Measurements from ENCODE around the gene UNK. TPM values are rescaled to one million over a fixed set of nuclear protein-coding genes. Genes with fewer than 3 reads are reported as not detected.
A peak's percentile ranks its signal among the peaks of the same experiment; 100 is the strongest.

UNK gene
- total and polyA plus RNA-seq, 2 of the 13 experiments (the other 11 are each of a cell fraction or from before 2014, with no cell fraction given): 31.6 to 33.0 TPM

DNA sequence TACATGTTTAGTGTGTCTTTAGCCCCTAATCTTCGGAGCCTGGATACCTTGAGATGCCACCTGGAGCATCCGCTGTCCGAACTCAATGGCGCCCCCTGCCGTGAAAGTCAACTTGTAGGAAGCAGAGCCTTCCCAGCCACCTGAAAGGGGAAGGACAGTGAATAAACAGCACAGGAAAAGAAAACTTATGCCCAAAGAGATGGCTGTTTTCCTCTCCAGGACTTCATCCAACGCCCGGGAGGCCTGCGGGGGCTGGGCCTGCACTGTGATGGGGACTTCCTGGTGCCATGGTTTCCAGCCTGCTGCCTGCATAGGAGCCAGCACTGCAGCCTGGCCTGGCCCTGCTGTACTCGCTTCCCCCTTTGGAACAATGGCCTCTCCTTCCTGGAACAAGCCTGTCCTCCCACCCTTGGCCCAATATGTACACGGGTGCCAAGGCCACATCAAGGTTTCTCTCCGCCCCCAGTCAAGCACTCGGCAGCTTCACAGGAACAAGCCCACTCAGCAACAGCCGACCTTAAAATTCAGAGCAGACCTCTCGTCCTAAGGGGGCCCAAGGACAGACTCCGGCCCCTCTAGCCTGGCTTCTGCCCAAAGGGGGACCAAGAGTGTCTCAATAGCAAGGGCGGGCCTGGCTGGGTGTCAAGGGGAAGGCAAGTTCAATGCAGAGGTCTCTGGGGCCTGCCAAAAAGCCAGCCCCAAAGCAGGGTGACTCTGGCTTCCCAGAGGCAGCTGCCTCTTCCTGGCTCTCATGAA, 64.1 kb downstream of the UNK start (continued):
- TF ChIP-seq ZNF576 (CRISPR knock-in tag; IDR thresholded peaks at IDR 0.05) (no peak), GMEB1 (CRISPR knock-in tag; IDR thresholded peaks at IDR 0.05; ENCODE audit: borderline replicate concordance) (no peak), KAT8 (CRISPR knock-in tag; IDR thresholded peaks at IDR 0.05) (no peak), SMAD3 (CRISPR knock-in tag; IDR thresholded peaks at IDR 0.05) (no peak), ATRX (CRISPR knock-in tag; IDR thresholded peaks at IDR 0.05; ENCODE audit: borderline replicate concordance) (no peak), ZNF672 (CRISPR knock-in tag; IDR thresholded peaks at IDR 0.05) (no peak), ZMYM2 (CRISPR knock-in tag; IDR thresholded peaks at IDR 0.05) (no peak), NFYB (CRISPR knock-in tag; IDR thresholded peaks at IDR 0.05) (no peak), ZBTB2 (CRISPR knock-in tag; IDR thresholded peaks at IDR 0.05; ENCODE audit: low read depth) (no peak), RXRB (CRISPR knock-in tag; IDR thresholded peaks at IDR 0.05; ENCODE audit: borderline replicate concordance) (peak; percentile 27; the same call in 1 of the 2 replicates), NFKB2 (CRISPR knock-in tag; IDR thresholded peaks at IDR 0.05; ENCODE audit: borderline replicate concordance) (no peak), SP5 (CRISPR knock-in tag; IDR thresholded peaks at IDR 0.05; ENCODE audit: borderline replicate concordance, low read depth) (peak; percentile 92)
- TF ChIP-seq, protein P1, sequence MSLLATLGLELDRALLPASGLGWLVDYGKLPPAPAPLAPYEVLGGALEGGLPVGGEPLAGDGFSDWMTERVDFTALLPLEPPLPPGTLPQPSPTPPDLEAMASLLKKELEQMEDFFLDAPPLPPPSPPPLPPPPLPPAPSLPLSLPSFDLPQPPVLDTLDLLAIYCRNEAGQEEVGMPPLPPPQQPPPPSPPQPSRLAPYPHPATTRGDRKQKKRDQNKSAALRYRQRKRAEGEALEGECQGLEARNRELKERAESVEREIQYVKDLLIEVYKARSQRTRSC (CRISPR knock-in tag; IDR thresholded peaks at IDR 0.05; ENCODE audit: low read depth): peak; percentile 41; the same call in 1 of the 2 replicates
- TF ChIP-seq, protein P2, sequence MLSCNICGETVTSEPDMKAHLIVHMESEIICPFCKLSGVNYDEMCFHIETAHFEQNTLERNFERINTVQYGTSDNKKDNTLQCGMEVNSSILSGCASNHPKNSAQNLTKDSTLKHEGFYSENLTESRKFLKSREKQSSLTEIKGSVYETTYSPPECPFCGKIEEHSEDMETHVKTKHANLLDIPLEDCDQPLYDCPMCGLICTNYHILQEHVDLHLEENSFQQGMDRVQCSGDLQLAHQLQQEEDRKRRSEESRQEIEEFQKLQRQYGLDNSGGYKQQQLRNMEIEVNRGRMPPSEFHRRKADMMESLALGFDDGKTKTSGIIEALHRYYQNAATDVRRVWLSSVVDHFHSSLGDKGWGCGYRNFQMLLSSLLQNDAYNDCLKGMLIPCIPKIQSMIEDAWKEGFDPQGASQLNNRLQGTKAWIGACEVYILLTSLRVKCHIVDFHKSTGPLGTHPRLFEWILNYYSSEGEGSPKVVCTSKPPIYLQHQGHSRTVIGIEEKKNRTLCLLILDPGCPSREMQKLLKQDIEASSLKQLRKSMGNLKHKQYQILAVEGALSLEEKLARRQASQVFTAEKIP (CRISPR knock-in tag; IDR thresholded peaks at IDR 0.05; ENCODE audit: borderline replicate concordance): no peak
- TF ChIP-seq, protein P3, sequence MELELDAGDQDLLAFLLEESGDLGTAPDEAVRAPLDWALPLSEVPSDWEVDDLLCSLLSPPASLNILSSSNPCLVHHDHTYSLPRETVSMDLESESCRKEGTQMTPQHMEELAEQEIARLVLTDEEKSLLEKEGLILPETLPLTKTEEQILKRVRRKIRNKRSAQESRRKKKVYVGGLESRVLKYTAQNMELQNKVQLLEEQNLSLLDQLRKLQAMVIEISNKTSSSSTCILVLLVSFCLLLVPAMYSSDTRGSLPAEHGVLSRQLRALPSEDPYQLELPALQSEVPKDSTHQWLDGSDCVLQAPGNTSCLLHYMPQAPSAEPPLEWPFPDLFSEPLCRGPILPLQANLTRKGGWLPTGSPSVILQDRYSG (CRISPR knock-in tag; IDR thresholded peaks at IDR 0.05): no peak
- TF ChIP-seq, protein P4, sequence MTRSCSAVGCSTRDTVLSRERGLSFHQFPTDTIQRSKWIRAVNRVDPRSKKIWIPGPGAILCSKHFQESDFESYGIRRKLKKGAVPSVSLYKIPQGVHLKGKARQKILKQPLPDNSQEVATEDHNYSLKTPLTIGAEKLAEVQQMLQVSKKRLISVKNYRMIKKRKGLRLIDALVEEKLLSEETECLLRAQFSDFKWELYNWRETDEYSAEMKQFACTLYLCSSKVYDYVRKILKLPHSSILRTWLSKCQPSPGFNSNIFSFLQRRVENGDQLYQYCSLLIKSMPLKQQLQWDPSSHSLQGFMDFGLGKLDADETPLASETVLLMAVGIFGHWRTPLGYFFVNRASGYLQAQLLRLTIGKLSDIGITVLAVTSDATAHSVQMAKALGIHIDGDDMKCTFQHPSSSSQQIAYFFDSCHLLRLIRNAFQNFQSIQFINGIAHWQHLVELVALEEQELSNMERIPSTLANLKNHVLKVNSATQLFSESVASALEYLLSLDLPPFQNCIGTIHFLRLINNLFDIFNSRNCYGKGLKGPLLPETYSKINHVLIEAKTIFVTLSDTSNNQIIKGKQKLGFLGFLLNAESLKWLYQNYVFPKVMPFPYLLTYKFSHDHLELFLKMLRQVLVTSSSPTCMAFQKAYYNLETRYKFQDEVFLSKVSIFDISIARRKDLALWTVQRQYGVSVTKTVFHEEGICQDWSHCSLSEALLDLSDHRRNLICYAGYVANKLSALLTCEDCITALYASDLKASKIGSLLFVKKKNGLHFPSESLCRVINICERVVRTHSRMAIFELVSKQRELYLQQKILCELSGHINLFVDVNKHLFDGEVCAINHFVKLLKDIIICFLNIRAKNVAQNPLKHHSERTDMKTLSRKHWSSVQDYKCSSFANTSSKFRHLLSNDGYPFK (CRISPR knock-in tag; IDR thresholded peaks at IDR 0.05; ENCODE audit: borderline replicate concordance): peak; percentile 52; the same call in 1 of the 2 replicates

Data from HepG2 (cell line).